Measurements from ENCODE around the gene TMEM183A.

The TMEM183A gene

GRCh38 chr1:203045821-203046594 is 38.8 kb downstream of the TMEM183A start:
- no peak for DNase-seq (ENCODE audit: low spot score)

GRCh38 chr1:203046984-203047630 is 39.9 kb downstream of the TMEM183A start:
- peak; percentile 78 for DNase-seq (ENCODE audit: low spot score)

- no peak for DNase-seq (ENCODE audit: low spot score)
Measured at GRCh38 chr1:203048086-203048485, 40.9 kb downstream of the TMEM183A start.

- DNase-seq (ENCODE audit: low spot score), result no peak
Measured at GRCh38 chr1:203048555-203049051, 41.4 kb downstream of the TMEM183A start.

GRCh38 chr1:203049077-203049476 is 41.9 kb downstream of the TMEM183A start:
- no peak for DNase-seq (ENCODE audit: low spot score)

GRCh38 chr1:203049576-203050180 is 42.5 kb downstream of the TMEM183A start:
- DNase-seq (ENCODE audit: low spot score), result no peak

GRCh38 chr1:203050826-203051225 is 43.7 kb downstream of the TMEM183A start:
- DNase-seq (ENCODE audit: low spot score), result no peak

GRCh38 chr1:203051841-203052324 is 44.7 kb downstream of the TMEM183A start:
- DNase-seq (ENCODE audit: low spot score), result no peak

- no peak for DNase-seq (ENCODE audit: low spot score)
Measured at GRCh38 chr1:203052601-203053000, 45.4 kb downstream of the TMEM183A start.

- DNase-seq (ENCODE audit: low spot score), result no peak
Measured at GRCh38 chr1:203054184-203054583, 47.0 kb downstream of the TMEM183A start.

GRCh38 chr1:203054642-203055041 is 47.5 kb downstream of the TMEM183A start:
- no peak for DNase-seq (ENCODE audit: low spot score)

GRCh38 chr1:203055161-203055799 is 48.1 kb downstream of the TMEM183A start:
- DNase-seq (ENCODE audit: low spot score), result no peak

GRCh38 chr1:203056012-203056411 is 48.8 kb downstream of the TMEM183A start:
- no peak for DNase-seq (ENCODE audit: low spot score)

GRCh38 chr1:203056516-203056915 is 49.3 kb downstream of the TMEM183A start:
- DNase-seq (ENCODE audit: low spot score), result no peak

GRCh38 chr1:203057911-203058675 is 50.9 kb downstream of the TMEM183A start:
- DNase-seq (ENCODE audit: low spot score), result no peak

GRCh38 chr1:203058676-203058935 is 51.4 kb downstream of the TMEM183A start:
- DNase-seq (ENCODE audit: low spot score), result no peak

- no peak for DNase-seq (ENCODE audit: low spot score)
Measured at GRCh38 chr1:203059485-203059884, 52.3 kb downstream of the TMEM183A start.

- DNase-seq (ENCODE audit: low spot score), result no peak
Measured at GRCh38 chr1:203060115-203060514, 52.9 kb downstream of the TMEM183A start.

- no peak for DNase-seq (ENCODE audit: low spot score)
Measured at GRCh38 chr1:203063287-203063686, 56.1 kb downstream of the TMEM183A start.

GRCh38 chr1:203065191-203065590 is 58.0 kb downstream of the TMEM183A start:
- DNase-seq (ENCODE audit: low spot score), result no peak

- no peak for DNase-seq (ENCODE audit: low spot score)
Measured at GRCh38 chr1:203065986-203066385, 58.8 kb downstream of the TMEM183A start.

- no peak for DNase-seq (ENCODE audit: low spot score)
Measured at GRCh38 chr1:203066965-203067364, 59.8 kb downstream of the TMEM183A start.
